CD4-positive, alpha-beta T cell treated with Interleukin-17A for 4 hours (primary cell): ENCODE measurements around the gene CLEC14A.

ENCODE experiments used
- DNase-seq: peaks from one replicate; pipeline ENCODE4 v3.0.0-alpha.2; 2020; ENCODE audit warnings: mixed read lengths

The CLEC14A gene

GRCh38 chr14:38205949-38206665 is 49.8 kb downstream of the CLEC14A start:
- no peak for DNase-seq

- DNase-seq: no peak
Observed at GRCh38 chr14:38205119-38205813, 50.6 kb downstream of the CLEC14A start.

GRCh38 chr14:38204719-38205115 is 51.2 kb downstream of the CLEC14A start:
- no peak for DNase-seq
